Spleen (tissue), 7 donors: ENCODE results near the gene RYR2.

Source experiments
- POLR2A ChIP-seq, 3 donors: fragments of 450-650 bp; IDR thresholded peaks; one replicate each; pipeline ENCODE4 v1.5.1; 2017; ENCODE audit warnings: antibody characterized with exemption in 3 of 3, mild to moderate bottlenecking in 1 of 3
- TF ChIP-seq, protein P1 (sequence below), 11 experiments: fragments of 200-600 bp in 7 of 11; fragments of 450-650 bp in 4 of 11; sonication (generic) in 4 of 11; IDR thresholded peaks in 8 of 11; conservative IDR thresholded peaks in 3 of 11; 1 replicate in 7 of 11; 2 replicates in 4 of 11; pipeline versions ENCODE4 v1.4.0 to v1.8.0; 2016 to 2021; ENCODE audit warnings: antibody characterized with exemption in 11 of 11, inconsistent platforms in 4 of 11, mild to moderate bottlenecking in 1 of 11
- donor health status: DM: no; HTN: no; CAD: no; lungs with moderate emphysema.
- donor health status: DM: no; HTN: no; CAD: no.
- donor health status: DM: no; HTN: no; CAD: no.

GRCh38 chr1:237179503-237179902 is 137.5 kb downstream of the RYR2 start:
- TF ChIP-seq POLR2A (IDR thresholded peaks at IDR 0.05) = no peak
- TF ChIP-seq, protein P1, sequence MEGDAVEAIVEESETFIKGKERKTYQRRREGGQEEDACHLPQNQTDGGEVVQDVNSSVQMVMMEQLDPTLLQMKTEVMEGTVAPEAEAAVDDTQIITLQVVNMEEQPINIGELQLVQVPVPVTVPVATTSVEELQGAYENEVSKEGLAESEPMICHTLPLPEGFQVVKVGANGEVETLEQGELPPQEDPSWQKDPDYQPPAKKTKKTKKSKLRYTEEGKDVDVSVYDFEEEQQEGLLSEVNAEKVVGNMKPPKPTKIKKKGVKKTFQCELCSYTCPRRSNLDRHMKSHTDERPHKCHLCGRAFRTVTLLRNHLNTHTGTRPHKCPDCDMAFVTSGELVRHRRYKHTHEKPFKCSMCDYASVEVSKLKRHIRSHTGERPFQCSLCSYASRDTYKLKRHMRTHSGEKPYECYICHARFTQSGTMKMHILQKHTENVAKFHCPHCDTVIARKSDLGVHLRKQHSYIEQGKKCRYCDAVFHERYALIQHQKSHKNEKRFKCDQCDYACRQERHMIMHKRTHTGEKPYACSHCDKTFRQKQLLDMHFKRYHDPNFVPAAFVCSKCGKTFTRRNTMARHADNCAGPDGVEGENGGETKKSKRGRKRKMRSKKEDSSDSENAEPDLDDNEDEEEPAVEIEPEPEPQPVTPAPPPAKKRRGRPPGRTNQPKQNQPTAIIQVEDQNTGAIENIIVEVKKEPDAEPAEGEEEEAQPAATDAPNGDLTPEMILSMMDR (IDR thresholded peaks at IDR 0.05 in 8 of 11, conservative IDR thresholded peaks at IDR 0.05 in 3 of 11) = no peak
